Testis (tissue), 2 donors: Measurements from ENCODE around the gene KHDC1.

Experiments
- CTCF ChIP-seq, 3 experiments: fragments of 450-650 bp in 2 of 3; fragments of 200-600 bp in 1 of 3; sonication (generic) in 1 of 3; IDR thresholded peaks; one replicate each; pipeline ENCODE4 v1.5.1; 2016 to 2019; ENCODE audit warnings: antibody characterized with exemption in 3 of 3, mild to moderate bottlenecking in 2 of 3, moderate library complexity in 1 of 3
- POLR2A ChIP-seq: fragments of 450-650 bp; IDR thresholded peaks from one replicate; pipeline ENCODE4 v1.6.1; 2017; ENCODE audit warnings: antibody characterized with exemption, mild to moderate bottlenecking, moderate library complexity

- TF ChIP-seq POLR2A (no peak), CTCF (IDR thresholded peaks at IDR 0.05) (no peak)
These were observed 46.1 kb downstream of the KHDC1 start for GRCh38 chr6:73216859-73217258.
